Astrocyte of the spinal cord (primary cell): ENCODE measurements around the gene CSAD.

Experiments
- DNase-seq: peaks from one replicate; pipeline ENCODE4 v3.0.0; 2011; ENCODE audit warnings: low read depth, low spot score
- H3K4me3 ChIP-seq: 2 replicates; pipeline ENCODE4 v1.5.1; 2011; ENCODE audit warnings: low read depth, mild to moderate bottlenecking, low read length, moderate library complexity
- CTCF ChIP-seq: IDR thresholded peaks from 2 replicates; pipeline ENCODE4 v1.5.1; 2012; ENCODE audit warnings: low read depth, mild to moderate bottlenecking, low read length, inconsistent platforms
- in situ Hi-C: cut with HindIII; loops from 2 replicates; pipeline ENCODE4 v1.10.0; 2017; ENCODE audit warnings: low sequenced_read_pairs

Gene CSAD

GRCh38 chr12:53222170-53222721, 41.5 kb upstream of the CSAD start:
- DNase-seq: no peak
- peak overlapping the region; percentile 26 for H3K4me3 ChIP-seq
- no peak for TF ChIP-seq CTCF
- in situ Hi-C loops: no loop called here

- in situ Hi-C loops: no loop called here
- TF ChIP-seq CTCF: peak; percentile 28
- peak; percentile 57 for DNase-seq
- peak overlapping the region; percentile 43 for H3K4me3 ChIP-seq
Observed at GRCh38 chr12:53221203-53222080, 40.7 kb upstream of the CSAD start.

GRCh38 chr12:53220694-53221202, 40.0 kb upstream of the CSAD start:
- DNase-seq: peak; percentile 96
- in situ Hi-C loops: no loop called here
- peak overlapping the region; percentile 57 for H3K4me3 ChIP-seq
- TF ChIP-seq CTCF: no peak

- in situ Hi-C loops: no loop called here
- H3K4me3 ChIP-seq: peak overlapping the region; percentile 57
- TF ChIP-seq CTCF: no peak
- peak; percentile 82 for DNase-seq
Observed at GRCh38 chr12:53219956-53220693, 39.4 kb upstream of the CSAD start.

- peak; percentile 48 for DNase-seq
- H3K4me3 ChIP-seq: peak overlapping the region; percentile 57
- in situ Hi-C loops: no loop called here
- TF ChIP-seq CTCF: no peak
Observed at GRCh38 chr12:53219292-53219955, 38.7 kb upstream of the CSAD start.
